HL-60 (cell line): Measurements from ENCODE around the gene KY.
"Not testable (repeated sequence)": the region's sequence is repeated elsewhere in the genome, so short reads cannot be mapped to it uniquely, and the experiment has no call there.

Experiments used
- DNase-seq, 2 experiments: peaks; one replicate each; pipeline ENCODE4 v3.0.0-alpha.2; 2010 to 2020; ENCODE audit warnings: low read depth in 1 of 2, low spot score in 1 of 2
- H3K27ac ChIP-seq: fragments of 250-450 bp; sonication (Bioruptor Pico); replicated peaks from 2 replicates; pipeline ENCODE4 v1.5.1; 2020; ENCODE audit warnings: mild to moderate bottlenecking, moderate library complexity
- H3K27me3 ChIP-seq: fragments of 250-450 bp; sonication (Bioruptor Pico); 2 replicates; pipeline ENCODE4 v1.5.1; 2021; ENCODE audit warnings: mild to moderate bottlenecking, moderate library complexity; ENCODE audit not compliant: insufficient read depth, poor library complexity, severe bottlenecking
- H3K4me3 ChIP-seq: replicated peaks from 2 replicates; pipeline ENCODE4 v1.5.1; 2011; ENCODE audit warnings: mild to moderate bottlenecking, control low read depth, low read length; ENCODE audit not compliant: insufficient read depth
- GABPA ChIP-seq: IDR thresholded peaks from 2 replicates; pipeline ENCODE4 v1.6.1; 2012; ENCODE audit warnings: low read depth
- POLR2AphosphoS5 ChIP-seq: IDR thresholded peaks from 2 replicates; pipeline ENCODE4 v1.6.1; 2012; ENCODE audit warnings: low read depth
- SPI1 ChIP-seq: IDR thresholded peaks from 2 replicates; pipeline ENCODE4 v1.6.1; 2012; ENCODE audit warnings: low read depth, mild to moderate bottlenecking, borderline replicate concordance
- TF ChIP-seq, protein P1 (sequence below): IDR thresholded peaks from one replicate; pipeline ENCODE4 v1.5.1; 2011; ENCODE audit warnings: low read length, control low read depth, inconsistent platforms; ENCODE audit not compliant: insufficient read depth
- TF ChIP-seq, protein P2 (sequence below): IDR thresholded peaks from 2 replicates; pipeline ENCODE4 v1.6.1; 2012; ENCODE audit warnings: low read depth; ENCODE audit not compliant: insufficient replicate concordance

The KY gene

DNA sequence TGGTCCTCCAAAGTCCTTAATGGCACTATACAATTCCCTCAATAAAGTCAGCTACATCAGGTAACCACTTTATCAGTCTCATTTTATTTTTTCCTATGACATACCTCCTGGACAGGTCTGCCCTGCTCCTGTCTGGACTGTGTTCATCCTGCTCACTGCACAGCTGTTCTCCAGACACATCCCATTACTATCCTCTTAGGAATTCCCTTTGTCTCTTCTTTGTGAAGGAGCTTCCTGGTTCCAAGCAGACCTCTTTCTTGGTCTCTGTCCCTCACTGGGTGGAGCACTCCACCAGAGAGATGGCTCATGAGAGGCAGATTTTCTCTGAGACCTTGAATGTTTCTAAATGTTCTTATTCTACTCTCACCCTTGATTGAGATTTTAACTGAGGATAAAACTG lies 60.1 kb downstream of the KY start:
- Histone ChIP-seq H3K27me3 (no peaks in the 10 kb centered on the region), H3K4me3 (no peak overlapping the region), H3K27ac (no peak overlapping the region)
- no peak for DNase-seq
- TF ChIP-seq POLR2AphosphoS5 (no peak), GABPA (no peak), SPI1 (no peak)
- TF ChIP-seq, protein P1, sequence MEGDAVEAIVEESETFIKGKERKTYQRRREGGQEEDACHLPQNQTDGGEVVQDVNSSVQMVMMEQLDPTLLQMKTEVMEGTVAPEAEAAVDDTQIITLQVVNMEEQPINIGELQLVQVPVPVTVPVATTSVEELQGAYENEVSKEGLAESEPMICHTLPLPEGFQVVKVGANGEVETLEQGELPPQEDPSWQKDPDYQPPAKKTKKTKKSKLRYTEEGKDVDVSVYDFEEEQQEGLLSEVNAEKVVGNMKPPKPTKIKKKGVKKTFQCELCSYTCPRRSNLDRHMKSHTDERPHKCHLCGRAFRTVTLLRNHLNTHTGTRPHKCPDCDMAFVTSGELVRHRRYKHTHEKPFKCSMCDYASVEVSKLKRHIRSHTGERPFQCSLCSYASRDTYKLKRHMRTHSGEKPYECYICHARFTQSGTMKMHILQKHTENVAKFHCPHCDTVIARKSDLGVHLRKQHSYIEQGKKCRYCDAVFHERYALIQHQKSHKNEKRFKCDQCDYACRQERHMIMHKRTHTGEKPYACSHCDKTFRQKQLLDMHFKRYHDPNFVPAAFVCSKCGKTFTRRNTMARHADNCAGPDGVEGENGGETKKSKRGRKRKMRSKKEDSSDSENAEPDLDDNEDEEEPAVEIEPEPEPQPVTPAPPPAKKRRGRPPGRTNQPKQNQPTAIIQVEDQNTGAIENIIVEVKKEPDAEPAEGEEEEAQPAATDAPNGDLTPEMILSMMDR, result no peak
- TF ChIP-seq, protein P2, sequence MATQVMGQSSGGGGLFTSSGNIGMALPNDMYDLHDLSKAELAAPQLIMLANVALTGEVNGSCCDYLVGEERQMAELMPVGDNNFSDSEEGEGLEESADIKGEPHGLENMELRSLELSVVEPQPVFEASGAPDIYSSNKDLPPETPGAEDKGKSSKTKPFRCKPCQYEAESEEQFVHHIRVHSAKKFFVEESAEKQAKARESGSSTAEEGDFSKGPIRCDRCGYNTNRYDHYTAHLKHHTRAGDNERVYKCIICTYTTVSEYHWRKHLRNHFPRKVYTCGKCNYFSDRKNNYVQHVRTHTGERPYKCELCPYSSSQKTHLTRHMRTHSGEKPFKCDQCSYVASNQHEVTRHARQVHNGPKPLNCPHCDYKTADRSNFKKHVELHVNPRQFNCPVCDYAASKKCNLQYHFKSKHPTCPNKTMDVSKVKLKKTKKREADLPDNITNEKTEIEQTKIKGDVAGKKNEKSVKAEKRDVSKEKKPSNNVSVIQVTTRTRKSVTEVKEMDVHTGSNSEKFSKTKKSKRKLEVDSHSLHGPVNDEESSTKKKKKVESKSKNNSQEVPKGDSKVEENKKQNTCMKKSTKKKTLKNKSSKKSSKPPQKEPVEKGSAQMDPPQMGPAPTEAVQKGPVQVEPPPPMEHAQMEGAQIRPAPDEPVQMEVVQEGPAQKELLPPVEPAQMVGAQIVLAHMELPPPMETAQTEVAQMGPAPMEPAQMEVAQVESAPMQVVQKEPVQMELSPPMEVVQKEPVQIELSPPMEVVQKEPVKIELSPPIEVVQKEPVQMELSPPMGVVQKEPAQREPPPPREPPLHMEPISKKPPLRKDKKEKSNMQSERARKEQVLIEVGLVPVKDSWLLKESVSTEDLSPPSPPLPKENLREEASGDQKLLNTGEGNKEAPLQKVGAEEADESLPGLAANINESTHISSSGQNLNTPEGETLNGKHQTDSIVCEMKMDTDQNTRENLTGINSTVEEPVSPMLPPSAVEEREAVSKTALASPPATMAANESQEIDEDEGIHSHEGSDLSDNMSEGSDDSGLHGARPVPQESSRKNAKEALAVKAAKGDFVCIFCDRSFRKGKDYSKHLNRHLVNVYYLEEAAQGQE, result no peak

DNA sequence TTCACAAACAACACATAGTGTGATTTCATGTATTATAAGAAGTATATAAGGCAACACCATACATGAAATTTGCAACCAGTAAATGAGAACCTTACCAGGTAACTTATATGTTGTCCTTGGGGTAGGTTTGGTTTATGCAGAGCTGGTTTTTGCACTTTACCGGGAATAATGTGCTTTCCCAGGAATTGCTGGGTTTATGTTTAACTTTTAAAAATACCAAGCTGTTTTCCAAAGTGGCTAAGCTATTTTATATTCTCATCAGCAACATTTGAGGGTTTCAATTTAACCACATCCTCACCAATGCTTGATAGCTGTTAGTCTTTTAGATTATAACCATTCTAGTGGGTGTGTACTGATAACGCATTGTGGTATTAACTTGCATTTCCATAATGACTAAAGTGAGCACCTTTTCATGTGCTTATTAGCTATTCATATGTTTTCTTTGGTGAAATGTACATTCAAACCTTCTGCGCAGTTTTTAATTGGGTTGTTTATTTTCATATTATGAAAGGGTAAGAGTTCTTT lies 71.6 kb downstream of the KY start:
- H3K27ac ChIP-seq, result no peak overlapping the region

DNA sequence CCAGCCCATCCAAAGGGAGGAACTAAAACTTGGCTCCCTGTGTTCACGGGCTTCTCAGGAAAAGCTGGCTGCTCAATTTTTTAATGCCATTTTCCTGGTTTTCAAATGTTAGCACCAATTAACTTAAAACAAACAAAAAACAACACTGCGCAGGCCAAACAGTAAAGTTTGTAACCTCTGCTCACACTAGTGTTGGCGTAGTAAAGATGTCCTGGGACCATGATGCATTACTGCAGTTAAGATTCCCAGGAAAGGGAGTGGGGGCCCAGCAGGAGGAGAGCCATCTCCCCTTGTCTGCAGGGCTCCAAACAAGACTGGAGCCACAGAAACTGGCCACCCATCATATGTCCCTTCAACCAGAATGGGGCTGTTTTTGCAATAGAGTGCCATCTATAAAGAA lies 74.0 kb downstream of the KY start:
- TF ChIP-seq, protein P2, result no peak
- no peak for TF ChIP-seq GABPA
- H3K27me3 ChIP-seq, result no peaks in the 10 kb centered on the region
- H3K4me3 ChIP-seq, result no peak overlapping the region
- DNase-seq, result no peak
- H3K27ac ChIP-seq, result no peak overlapping the region

More for the DNA sequence above, 71.6 kb downstream of the KY start:
- no peak overlapping the region for H3K4me3 ChIP-seq
- TF ChIP-seq, protein P1, result no peak
- TF ChIP-seq GABPA (no peak), SPI1 (no peak), POLR2AphosphoS5 (no peak)
- TF ChIP-seq, protein P2, result no peak
- H3K27me3 ChIP-seq, result no peaks in the 10 kb centered on the region
- DNase-seq, result no peak

DNA sequence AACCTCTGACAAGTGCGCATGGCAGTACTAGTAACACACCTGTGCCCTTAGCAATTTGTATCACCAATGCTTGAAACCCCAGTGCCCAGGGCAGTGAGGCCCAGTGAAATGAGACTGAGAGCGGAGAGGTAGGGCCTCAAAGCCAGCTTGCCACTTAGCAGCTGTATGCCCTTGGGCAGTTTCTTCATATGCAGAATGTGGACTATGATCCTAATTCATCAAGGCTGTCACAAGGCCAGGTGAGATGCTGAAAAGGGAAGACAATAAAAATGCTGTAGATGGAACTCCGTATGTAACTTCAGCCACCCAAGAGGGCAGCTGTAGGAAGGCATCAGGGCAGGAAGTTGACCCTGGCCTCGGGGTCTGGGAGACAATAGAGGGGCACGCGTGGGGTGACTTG lies 74.4 kb downstream of the KY start:
- TF ChIP-seq, protein P1, result no peak
- no peak for TF ChIP-seq POLR2AphosphoS5
- Histone ChIP-seq H3K27me3 (no peaks in the 10 kb centered on the region), H3K4me3 (no peak overlapping the region), H3K27ac (no peak overlapping the region)
- no peak for DNase-seq

DNA sequence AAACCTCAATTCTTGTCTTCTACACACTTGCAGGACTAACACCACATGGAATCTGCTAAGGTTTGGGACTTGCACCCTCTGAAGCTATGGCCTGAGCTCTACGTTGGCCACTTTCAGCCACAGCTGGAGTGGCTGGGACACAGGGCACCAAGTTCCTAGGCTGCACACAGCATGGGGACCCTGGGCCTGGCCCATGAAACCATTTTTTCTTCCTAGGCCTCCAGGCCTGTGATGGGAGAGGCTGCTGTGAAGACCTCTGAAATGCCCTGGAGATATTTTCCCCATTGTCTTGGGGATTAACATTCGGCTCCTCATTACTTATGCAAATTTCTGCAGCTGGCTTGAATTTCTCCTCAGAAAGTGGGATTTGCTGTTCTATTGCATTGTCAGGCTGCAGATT lies 80.9 kb downstream of the KY start:
- not testable (repeated sequence) for H3K27ac ChIP-seq, H3K4me3 ChIP-seq, H3K27me3 ChIP-seq, DNase-seq
